ENCODE measurements around the gene WBP2. TPM values are rescaled to one million over a fixed set of nuclear protein-coding genes. Genes with fewer than 3 reads are reported as not detected.

The WBP2 gene
- total and polyA plus RNA-seq, 10 of the 15 experiments (the other 5 are each of a cell fraction or from before 2014, with no cell fraction given) = 1.5 to 57.3 (median 27.5) TPM

DNA sequence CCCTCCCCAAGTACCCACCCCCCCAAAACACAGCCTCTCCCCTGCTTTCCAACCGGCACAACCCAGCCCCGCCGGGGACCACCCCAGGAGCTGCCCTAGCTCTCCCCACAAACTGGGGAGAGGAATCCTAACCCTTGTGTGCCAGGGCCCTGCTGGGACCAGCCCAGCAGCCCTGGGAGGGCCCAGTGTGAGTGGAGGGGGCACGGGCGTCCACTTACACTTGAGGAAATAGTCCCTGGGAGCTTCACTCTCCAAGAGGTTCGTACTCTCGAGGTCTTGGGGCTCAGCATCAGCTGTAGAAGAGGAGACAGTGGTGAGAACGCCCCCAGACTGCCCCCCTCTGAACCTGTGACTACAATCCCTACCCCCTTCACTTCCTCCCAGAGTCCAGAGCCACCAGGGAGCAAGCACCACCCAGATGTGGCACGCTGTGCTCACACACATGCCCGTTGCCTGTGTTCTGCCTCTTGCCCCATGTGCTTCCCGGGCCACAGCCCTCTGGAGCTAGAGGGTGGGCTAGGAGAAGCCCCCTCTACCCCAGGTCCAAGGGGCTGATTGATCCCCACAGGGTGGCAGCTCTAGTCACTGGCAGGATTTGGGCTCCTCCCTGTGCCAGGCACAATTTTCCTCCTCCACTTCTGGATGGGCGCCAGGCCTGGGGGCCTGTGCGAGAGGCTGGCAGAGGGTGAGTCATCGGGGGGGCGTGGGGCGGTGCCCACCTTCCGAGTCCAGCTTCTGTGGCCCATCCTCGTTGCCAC is 20.2 kb upstream of the WBP2 start:
- in situ Hi-C loops (cut with MboI) = no loop called here
- H3K79me2 ChIP-seq (ENCODE audit: control insufficient read depth, insufficient read depth, low read length) = no peaks in the 10 kb centered on the region
- no peaks in the 10 kb centered on the region for H4K20me1 ChIP-seq (ENCODE audit: control insufficient read depth, insufficient read depth)
- H3K4me1 ChIP-seq (ENCODE audit: control insufficient read depth, insufficient read depth, low read length) = peaks cover 25% of the 10 kb centered on the region
- no peaks in the 10 kb centered on the region for H3K36me3 ChIP-seq (ENCODE audit: control insufficient read depth in 2 of 2, insufficient read depth in 2 of 2, low read length in 1 of 2)
- ChIA-PET POLR2A (interaction anchor here (0.5 to 3.7 kb wide), 11 partner anchors 11 to 477 kb away, joined by 3 to 27 read pairs (median 5); partner anchors contain the start of genes UNC13D and WBP2), RAD21 (ENCODE audit: unreplicated experiment) (interaction anchor here (0.8 to 2.4 kb wide), 7 partner anchors 11 to 111 kb away, joined by 3 to 16 read pairs (median 5); partner anchors contain the start of genes GALK1, TRIM65 and WBP2), CTCF (interaction anchor here (0.7 to 7.9 kb wide), 16 partner anchors 7 to 222 kb away, joined by 3 to 81 read pairs (median 4); partner anchors contain the start of genes GALK1, MRPL38 and TRIM65), SMC1A (ENCODE audit: uncharacterized antibody, unreplicated experiment) (interaction anchor here (0.9 to 1.9 kb wide), 9 partner anchors 10 to 122 kb away, joined by 3 to 8 read pairs (median 6); partner anchors contain the start of genes TRIM65, UNC13D and WBP2)
- BruUV-seq (replicated peaks) = no TSS peak
- intact Hi-C loops (cut with micrococcal nuclease; ENCODE audit: unreplicated experiment) = no loop called here
- H3K27me3 ChIP-seq (replicated peaks in 1 of 2; ENCODE audit: control insufficient read depth in 2 of 2, insufficient read depth in 2 of 2, low read length in 1 of 2) = peaks cover 2% of the 10 kb centered on the region in 2 experiments; a peak in 3 of 4 replicates
- ATAC-seq (no peak), DNase-seq (ENCODE audit: low read depth, low spot score) (no peak), FAIRE-seq (no peak)
- H3K4me3 ChIP-seq = no peak overlapping the region
- no peak overlapping the region for H3K27ac ChIP-seq (ENCODE audit: control insufficient read depth, insufficient read depth)
- H3K9me3 ChIP-seq (replicated peaks; ENCODE audit: control insufficient read depth, insufficient read depth, low read length) = no peaks in the 10 kb centered on the region
- peak overlapping the region; percentile 61 for H2AFZ ChIP-seq (ENCODE audit: control insufficient read depth, low read depth, low read length)
- no peak for TF ChIP-seq YBX1 (IDR thresholded peaks at IDR 0.05)
- TF ChIP-seq RCOR1 (conservative IDR thresholded peaks at IDR 0.05; ENCODE audit: low read depth, low read length) = no peak
- no peak for TF ChIP-seq SMC3 (IDR thresholded peaks at IDR 0.05; ENCODE audit: borderline replicate concordance, low read length)
- TF ChIP-seq, protein P1, sequence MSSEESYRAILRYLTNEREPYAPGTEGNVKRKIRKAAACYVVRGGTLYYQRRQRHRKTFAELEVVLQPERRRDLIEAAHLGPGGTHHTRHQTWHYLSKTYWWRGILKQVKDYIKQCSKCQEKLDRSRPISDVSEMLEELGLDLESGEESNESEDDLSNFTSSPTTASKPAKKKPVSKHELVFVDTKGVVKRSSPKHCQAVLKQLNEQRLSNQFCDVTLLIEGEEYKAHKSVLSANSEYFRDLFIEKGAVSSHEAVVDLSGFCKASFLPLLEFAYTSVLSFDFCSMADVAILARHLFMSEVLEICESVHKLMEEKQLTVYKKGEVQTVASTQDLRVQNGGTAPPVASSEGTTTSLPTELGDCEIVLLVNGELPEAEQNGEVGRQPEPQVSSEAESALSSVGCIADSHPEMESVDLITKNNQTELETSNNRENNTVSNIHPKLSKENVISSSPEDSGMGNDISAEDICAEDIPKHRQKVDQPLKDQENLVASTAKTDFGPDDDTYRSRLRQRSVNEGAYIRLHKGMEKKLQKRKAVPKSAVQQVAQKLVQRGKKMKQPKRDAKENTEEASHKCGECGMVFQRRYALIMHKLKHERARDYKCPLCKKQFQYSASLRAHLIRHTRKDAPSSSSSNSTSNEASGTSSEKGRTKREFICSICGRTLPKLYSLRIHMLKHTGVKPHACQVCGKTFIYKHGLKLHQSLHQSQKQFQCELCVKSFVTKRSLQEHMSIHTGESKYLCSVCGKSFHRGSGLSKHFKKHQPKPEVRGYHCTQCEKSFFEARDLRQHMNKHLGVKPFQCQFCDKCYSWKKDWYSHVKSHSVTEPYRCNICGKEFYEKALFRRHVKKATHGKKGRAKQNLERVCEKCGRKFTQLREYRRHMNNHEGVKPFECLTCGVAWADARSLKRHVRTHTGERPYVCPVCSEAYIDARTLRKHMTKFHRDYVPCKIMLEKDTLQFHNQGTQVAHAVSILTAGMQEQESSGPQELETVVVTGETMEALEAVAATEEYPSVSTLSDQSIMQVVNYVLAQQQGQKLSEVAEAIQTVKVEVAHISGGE (CRISPR knock-in tag; IDR thresholded peaks at IDR 0.05) = no peak
- TF ChIP-seq, protein P2, sequence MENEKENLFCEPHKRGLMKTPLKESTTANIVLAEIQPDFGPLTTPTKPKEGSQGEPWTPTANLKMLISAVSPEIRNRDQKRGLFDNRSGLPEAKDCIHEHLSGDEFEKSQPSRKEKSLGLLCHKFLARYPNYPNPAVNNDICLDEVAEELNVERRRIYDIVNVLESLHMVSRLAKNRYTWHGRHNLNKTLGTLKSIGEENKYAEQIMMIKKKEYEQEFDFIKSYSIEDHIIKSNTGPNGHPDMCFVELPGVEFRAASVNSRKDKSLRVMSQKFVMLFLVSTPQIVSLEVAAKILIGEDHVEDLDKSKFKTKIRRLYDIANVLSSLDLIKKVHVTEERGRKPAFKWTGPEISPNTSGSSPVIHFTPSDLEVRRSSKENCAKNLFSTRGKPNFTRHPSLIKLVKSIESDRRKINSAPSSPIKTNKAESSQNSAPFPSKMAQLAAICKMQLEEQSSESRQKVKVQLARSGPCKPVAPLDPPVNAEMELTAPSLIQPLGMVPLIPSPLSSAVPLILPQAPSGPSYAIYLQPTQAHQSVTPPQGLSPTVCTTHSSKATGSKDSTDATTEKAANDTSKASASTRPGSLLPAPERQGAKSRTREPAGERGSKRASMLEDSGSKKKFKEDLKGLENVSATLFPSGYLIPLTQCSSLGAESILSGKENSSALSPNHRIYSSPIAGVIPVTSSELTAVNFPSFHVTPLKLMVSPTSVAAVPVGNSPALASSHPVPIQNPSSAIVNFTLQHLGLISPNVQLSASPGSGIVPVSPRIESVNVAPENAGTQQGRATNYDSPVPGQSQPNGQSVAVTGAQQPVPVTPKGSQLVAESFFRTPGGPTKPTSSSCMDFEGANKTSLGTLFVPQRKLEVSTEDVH (IDR thresholded peaks at IDR 0.05; ENCODE audit: low read depth, partially characterized antibody) = no peak
- TF ChIP-seq TCF3 (IDR thresholded peaks at IDR 0.05; ENCODE audit: borderline replicate concordance, insufficient read depth, low read depth, low read length) = no peak
- no peak for TF ChIP-seq ZNF384 (IDR thresholded peaks at IDR 0.05; ENCODE audit: borderline replicate concordance, low read depth, low read length)
- TF ChIP-seq, protein P3, sequence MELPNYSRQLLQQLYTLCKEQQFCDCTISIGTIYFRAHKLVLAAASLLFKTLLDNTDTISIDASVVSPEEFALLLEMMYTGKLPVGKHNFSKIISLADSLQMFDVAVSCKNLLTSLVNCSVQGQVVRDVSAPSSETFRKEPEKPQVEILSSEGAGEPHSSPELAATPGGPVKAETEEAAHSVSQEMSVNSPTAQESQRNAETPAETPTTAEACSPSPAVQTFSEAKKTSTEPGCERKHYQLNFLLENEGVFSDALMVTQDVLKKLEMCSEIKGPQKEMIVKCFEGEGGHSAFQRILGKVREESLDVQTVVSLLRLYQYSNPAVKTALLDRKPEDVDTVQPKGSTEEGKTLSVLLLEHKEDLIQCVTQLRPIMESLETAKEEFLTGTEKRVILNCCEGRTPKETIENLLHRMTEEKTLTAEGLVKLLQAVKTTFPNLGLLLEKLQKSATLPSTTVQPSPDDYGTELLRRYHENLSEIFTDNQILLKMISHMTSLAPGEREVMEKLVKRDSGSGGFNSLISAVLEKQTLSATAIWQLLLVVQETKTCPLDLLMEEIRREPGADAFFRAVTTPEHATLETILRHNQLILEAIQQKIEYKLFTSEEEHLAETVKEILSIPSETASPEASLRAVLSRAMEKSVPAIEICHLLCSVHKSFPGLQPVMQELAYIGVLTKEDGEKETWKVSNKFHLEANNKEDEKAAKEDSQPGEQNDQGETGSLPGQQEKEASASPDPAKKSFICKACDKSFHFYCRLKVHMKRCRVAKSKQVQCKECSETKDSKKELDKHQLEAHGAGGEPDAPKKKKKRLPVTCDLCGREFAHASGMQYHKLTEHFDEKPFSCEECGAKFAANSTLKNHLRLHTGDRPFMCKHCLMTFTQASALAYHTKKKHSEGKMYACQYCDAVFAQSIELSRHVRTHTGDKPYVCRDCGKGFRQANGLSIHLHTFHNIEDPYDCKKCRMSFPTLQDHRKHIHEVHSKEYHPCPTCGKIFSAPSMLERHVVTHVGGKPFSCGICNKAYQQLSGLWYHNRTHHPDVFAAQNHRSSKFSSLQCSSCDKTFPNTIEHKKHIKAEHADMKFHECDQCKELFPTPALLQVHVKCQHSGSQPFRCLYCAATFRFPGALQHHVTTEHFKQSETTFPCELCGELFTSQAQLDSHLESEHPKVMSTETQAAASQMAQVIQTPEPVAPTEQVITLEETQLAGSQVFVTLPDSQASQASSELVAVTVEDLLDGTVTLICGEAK (IDR thresholded peaks at IDR 0.05; ENCODE audit: borderline replicate concordance) = no peak
- no peak for TF ChIP-seq PAX5 (IDR thresholded peaks at IDR 0.05; ENCODE audit: borderline replicate concordance, low read depth, low read length)
- no peak for TF ChIP-seq NFIC (IDR thresholded peaks at IDR 0.05; ENCODE audit: low read depth, low read length)
- H3K9ac ChIP-seq (ENCODE audit: control insufficient read depth, insufficient read depth, low read length) = no peak overlapping the region; the same call in 1 of the 2 replicates
- WGBS (ENCODE audit: insufficient coverage, insufficient replicate concordance, low lambda C conversion rate, missing lambda C conversion rate) = 50% methylated on average over 15 of the region's 18 CpGs
- H3K4me2 ChIP-seq (ENCODE audit: control insufficient read depth, insufficient read depth) = no peak overlapping the region; the same call in 1 of the 2 replicates

Measured in GM12878 (cell line).